ENCODE measurements around the gene DPEP2NB. TPM values are rescaled to one million over a fixed set of nuclear protein-coding genes. Genes with fewer than 3 reads are reported as not detected.
"Not testable (repeated sequence)": the region's sequence is repeated elsewhere in the genome, so short reads cannot be mapped to it uniquely, and the experiment has no call there.

DPEP2NB gene
- polyA plus RNA-seq, 3 donors: not detected

DNA sequence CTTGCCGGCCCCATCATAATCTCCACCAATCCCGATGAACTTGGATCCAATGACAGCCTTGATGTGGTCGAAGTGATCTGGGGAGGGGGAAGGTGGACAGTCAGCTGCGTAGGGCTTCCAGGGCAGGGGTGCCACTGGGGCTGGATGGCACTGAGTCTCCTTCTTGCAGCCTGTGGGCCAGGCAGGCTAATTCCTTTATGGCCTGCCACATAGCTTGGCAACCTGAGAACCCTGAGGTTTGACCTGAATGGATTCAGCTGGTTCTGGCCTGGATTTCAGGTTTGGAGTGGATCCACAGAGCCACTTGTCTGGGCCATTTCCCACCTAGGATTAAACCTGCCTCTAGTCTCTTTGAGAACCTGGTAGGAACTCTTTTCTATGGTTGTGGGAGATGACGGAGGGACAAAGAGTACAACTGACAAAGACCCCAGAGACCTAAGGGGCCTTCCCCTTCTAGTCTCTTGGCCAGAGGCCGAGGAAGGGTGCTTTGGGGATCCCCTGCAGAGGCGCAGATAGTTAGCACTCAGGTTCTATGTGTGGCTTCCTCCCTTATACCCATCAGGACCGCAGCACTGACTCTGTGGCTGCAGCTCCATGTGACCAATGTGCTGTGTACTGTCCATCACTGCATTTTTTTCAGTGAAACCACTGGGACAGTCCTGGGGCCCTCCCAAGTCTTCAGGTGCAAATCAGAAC lies 26.2 kb downstream of the DPEP2NB start:
- no peak for DNase-seq (ENCODE audit: extremely low read depth in 1 of 11, low read depth in 9 of 11, low spot score in 4 of 11)

DNA sequence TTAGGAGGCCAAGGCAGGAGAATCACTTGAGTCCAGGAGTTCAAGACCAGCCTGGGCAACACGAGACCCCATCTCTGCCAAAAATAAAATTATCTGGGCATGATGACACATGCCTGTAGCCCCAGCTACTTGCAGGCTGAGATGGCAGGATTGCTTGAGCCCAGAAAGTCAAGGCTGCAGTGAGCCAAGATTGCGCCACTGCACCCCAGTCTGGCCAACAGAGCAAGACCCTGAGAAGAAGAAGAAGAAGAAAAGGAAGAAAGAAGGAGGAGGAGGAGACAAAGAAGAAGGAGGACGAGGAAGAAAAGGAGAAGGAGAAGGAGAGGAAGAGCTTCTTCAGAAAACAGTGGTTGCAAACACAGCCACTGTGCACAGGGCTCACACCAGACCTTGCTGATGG lies 27.0 kb downstream of the DPEP2NB start:
- no peak for DNase-seq (ENCODE audit: extremely low read depth in 1 of 11, low read depth in 9 of 11, low spot score in 4 of 11)

DNA sequence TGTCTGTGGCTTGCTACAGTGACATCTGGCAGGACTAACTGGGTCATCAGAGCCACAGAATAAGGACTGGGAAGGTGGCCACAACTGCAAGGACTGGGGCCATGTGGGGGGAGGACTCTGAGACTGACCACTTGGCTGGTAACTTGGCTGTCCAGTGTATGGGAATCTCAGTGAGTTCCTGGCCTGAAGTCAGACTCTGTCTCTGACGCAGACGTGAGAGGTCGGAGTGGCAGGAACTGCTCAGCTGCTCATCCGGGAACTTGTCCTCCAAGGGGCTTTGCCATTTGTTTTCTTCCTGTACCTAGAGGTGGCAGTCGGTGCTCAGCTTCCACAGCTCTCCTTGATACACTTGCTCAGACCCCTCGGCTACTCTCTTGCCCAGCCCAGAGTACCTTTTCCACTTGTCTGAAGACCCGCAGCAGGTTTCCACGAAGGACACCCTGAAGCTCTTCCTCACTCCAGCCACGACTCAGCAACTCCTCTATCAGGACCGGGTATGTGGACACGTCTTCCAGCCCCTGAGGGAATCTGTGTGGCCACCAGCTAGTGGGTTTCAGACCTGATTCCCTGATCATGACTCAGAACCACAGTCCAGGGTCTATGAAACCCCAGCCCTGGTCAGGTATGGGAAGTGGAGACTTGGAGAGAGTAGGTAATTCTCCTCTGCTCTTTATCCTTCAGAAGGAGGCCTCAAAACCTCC lies 28.1 kb downstream of the DPEP2NB start:
- DNase-seq (ENCODE audit: extremely low read depth in 1 of 11, low read depth in 9 of 11, low spot score in 4 of 11): no peak

DNA sequence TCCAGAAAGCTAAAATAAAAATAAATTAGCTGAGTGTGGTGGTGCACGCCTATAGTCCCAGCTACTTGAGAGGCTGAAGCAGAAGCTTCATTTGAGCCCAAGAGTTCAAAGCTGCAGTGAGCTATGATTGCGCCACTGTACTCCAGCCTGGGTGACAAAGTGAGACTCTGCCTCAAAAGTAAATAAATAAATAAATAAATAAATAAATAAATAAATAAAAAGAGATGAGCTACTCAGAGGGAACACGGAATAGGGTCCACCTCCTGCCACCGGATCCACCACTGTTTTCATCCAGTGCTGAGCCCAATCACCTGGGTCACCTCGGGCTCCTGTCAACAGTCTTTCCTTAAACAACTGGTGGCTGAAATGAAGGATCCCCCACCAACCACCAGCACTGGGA lies 28.8 kb downstream of the DPEP2NB start:
- no peak for DNase-seq (ENCODE audit: extremely low read depth in 1 of 11, low read depth in 9 of 11, low spot score in 4 of 11)

DNA sequence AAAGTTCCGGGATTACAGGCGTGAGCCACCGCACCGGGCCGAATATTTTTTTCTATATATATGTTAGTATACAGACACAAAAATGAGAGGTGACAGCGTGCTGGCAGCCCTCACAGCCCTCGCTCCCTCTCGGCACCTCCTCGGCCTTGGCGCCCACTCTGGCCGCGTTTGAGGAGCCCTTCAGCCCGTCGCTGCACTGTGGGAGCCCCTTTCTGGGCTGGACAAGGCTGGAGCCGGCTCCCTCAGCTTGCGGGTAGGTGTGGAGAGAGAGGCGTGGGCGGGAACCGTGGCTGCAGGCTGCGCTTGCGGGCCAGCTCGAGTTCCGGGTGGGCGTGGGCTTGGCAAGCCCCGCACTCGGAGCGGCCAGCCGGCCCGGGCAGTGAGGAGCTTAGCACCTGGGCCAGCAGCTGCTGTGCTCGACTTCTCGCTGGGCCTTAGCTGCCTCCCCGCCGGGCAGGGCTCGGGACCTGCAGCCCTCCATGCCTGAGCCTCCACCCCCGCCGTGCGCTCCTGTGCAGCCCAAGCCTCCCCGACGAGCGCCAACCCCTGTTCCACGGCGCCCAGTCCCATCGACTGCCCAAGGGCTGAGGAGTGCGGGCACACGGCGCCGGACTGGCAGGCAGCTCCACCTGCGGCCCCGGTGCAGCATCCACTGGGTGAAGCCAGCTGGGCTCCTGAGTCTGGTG lies 33.6 kb downstream of the DPEP2NB start:
- no peak for DNase-seq (ENCODE audit: extremely low read depth in 1 of 11, low read depth in 9 of 11, low spot score in 4 of 11)

DNA sequence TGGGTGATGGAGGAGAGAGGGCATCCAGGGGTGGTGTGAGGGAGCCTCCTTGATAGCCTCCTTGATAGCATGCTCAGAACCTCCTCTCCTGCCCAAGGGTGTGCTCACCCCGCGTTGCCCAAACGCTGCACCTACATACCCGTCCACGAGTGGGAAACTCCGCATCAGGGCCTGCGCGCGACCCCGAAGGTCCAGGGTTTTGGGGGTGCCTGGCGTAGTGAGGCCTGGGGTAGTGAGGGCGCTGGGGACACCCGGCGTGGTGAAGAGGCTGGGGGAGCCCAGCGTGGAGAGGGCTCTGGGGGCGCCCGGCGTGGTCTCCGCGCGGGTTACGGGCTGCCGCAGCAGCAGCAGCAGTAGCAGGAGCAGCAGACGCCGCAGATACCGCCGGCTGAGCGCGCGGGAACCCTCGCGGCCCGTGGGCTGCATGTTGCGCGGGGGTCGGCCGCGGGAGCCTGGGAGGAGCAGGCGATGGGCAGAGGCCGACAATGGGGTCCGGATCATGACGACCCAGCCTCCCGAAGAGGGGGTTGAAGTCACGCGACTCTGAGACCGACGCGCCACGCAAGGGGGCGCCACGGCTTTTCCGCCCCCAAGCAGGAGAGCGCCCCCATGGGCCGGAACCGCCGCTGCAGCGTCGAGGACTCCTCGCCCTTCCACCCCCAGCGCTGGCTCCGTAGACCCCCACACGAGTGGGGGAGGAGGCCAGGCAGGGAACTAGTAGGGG lies 35.6 kb downstream of the DPEP2NB start, which contains the start of gene DPEP3:
Gene DPEP3, minus strand, starts transcription at position 545 of the 724 bp plus-strand sequence. Its CDS starts 119 bp downstream, at position 426.
- DNase-seq (ENCODE audit: extremely low read depth in 1 of 11, low read depth in 9 of 11, low spot score in 4 of 11): no peak

DNA sequence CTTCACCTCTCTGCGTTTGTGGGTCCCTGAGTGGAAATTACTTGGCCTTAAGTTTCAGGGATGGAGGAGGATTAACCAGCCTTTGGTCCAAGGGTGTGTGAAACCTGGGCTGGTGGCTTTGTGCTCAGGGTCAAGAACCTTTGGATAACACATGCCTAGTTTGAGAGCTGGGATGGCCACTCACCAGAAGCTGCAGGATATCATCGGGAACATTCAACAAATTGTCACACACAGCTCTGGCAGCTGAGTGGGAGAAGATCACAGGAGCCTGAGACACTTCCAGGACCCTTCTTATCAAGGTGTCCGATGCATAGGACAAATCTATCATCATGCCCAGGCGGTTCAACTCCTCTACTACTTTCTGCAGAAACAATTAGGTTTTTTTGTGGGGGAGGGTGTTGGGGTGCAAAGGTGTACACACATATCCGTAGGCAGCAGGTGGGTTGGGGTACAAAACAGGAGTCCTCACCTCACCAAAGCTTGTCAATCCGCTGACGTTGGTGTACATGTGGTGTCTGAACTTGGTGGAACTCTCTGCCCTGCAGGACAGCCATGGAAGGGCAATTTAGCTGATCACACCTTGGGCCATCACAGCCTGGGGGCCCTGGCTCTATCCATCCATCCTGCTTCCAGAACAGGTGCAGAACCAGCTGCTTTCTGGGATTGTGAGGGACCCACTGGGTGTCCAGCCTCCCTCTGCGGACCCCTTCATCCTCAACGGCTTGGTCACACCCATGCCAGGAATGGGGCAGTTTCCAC lies 38.1 kb downstream of the DPEP2NB start:
- DNase-seq (ENCODE audit: extremely low read depth in 1 of 11, low read depth in 9 of 11, low spot score in 4 of 11): no peak

DNA sequence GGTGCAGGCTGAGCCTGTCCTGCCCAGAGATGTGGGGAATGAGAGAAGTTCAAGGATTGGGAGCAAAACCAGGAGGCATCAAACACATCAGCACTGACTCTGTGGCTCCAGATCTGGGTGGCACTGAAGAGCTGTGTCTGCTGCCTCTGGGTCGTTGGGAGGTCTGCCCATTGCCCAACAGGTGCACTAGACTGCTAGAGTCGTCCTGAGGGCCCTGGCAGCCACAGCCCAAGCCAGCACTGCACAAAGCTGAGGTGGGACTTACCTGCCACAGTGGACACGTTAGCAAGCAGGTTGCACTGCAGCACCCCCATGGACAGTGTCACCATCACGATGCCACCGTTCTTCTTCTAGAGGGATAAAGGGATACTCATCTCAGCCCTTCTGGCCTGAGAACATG lies 38.7 kb downstream of the DPEP2NB start:
- DNase-seq (ENCODE audit: extremely low read depth in 1 of 11, low read depth in 9 of 11, low spot score in 4 of 11): no peak

DNA sequence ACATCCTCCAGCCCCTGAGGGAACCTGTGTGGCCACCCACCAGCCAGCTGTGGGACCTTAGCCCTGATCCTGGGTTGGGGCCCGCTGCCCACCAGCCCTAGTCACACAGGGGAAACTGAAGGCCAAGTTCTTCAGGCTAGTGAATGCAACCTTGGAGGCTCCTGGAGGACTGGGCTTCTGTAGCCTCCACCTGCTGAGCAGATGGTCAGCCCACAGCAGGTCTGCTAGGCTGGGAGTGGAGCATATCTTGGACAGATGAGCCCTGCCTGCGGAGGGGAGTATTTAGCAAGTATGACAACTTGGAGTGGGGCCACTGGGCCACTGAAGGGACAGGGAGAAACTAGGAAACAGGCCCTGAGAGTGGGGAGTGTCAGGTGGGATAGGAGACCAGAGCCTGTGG lies 39.5 kb downstream of the DPEP2NB start:
- no peak for DNase-seq (ENCODE audit: extremely low read depth in 1 of 11, low read depth in 9 of 11, low spot score in 4 of 11)

DNA sequence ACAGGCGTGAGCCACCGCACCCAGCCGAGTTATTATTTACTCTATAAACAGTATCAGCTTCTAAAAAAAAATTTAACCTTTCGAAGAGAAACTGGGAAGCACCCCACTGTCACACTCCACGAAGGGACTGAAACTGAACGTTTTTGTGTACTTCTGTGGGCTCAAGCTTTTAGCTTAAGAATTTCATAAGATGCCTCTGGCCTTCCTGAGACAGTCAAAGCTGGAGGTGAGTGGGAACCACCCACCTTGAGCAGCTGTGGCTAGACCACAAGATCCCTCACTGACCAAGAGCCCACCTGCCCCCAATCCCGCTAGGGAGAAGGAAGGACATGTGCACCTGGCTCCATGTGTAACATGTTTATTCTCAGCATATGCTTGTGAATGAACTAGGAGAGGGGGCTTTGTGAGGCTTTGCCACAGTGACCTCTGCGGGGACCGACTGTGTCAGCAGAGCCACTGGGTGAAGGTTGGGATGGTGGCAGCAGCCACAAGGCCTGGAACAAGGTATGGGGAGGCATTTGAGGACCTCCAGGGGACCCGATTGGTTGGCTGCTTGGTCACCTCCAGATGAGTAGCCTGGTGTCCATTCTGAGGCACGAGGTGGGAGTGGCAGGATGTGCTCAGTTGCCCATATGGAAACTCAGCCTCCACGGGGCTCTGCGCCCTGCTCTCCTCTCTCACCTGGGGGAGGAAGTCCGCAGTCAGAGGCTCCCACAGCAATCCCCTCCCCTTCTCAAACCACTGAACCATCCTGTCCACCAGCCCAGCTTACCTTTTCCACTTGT lies 40.2 kb downstream of the DPEP2NB start:
- no peak for DNase-seq (ENCODE audit: extremely low read depth in 1 of 11, low read depth in 9 of 11, low spot score in 4 of 11)

DNA sequence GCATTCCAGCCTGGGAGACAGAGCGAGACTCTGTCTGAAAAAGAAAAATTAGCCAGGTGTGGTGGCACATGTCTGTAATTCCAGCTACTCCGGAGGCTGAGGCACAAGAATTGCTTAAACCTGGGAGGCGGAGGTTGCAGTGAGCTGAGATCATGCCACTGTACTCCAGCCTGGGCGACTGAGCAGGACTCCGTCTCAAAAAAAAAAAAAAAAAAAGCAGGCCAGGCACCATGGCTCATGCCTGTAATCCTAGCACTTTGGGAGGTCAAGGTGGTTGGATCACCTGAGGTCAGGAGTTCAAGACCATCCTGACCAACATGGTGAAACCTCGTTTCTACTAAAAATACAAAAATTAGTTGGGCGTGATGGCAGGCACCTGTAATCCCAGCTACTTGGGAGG lies 43.4 kb downstream of the DPEP2NB start:
- not testable (repeated sequence) for DNase-seq (ENCODE audit: extremely low read depth in 1 of 11, low read depth in 9 of 11, low spot score in 4 of 11)

DNA sequence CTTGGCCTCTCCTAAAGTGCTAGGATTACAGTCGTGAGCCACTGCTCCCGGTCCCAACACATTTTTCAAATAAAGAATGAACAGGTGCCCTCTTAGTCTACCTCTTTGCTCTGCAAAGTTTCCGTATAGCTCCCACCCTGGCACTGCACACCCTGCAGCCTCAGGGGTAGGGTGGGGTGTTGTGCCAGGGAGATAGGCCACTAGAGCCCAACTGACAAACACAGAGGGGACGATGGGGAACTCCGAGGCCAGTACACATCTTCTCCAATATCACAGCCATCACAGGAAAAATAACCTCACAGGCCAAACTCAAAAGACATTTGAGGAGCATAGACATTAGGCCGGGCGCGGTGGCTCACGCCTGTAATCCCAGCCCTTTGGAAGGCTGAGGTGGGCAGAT lies 44.6 kb downstream of the DPEP2NB start:
- DNase-seq (ENCODE audit: extremely low read depth in 1 of 11, low read depth in 9 of 11, low spot score in 4 of 11): no peak

DNA sequence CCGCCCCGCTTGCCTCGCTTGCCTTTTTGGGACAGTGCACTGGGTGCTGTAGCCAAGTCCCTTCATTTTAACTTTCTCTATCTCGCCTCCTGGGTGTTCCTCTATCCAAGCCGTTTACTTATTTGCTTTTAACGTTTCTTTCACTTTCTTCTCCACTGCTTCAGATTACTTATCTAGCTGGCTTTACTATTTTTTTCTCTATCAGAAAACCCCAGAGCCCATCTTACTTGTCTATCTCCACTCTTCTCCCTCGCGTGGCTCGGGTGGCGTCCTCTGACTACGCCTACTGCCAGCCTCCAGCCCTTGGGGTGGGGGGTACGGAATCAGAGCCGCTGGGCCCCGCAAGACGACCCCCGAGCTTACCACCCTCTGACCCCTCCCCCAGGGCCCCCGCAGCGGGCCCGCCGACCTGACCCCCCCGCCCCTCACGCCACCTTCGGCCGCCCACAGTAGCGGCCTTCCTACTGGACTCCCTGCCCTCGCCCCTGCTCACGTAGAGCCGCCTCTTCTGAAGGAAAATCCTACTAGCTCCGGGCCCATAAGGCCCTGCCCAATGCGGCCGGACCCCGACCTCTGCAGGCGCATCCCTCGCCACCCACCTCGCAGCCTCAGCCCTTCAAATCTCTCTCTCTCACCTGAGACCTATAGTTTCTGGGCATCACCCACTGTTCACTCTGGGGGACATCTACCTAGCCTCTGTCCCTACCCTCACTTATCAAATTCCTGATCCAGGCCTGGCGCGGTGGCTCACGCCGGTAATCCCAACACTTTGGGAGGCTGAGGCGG lies 46.3 kb downstream of the DPEP2NB start:
- no peak for DNase-seq (ENCODE audit: extremely low read depth in 1 of 11, low read depth in 9 of 11, low spot score in 4 of 11)

DNA sequence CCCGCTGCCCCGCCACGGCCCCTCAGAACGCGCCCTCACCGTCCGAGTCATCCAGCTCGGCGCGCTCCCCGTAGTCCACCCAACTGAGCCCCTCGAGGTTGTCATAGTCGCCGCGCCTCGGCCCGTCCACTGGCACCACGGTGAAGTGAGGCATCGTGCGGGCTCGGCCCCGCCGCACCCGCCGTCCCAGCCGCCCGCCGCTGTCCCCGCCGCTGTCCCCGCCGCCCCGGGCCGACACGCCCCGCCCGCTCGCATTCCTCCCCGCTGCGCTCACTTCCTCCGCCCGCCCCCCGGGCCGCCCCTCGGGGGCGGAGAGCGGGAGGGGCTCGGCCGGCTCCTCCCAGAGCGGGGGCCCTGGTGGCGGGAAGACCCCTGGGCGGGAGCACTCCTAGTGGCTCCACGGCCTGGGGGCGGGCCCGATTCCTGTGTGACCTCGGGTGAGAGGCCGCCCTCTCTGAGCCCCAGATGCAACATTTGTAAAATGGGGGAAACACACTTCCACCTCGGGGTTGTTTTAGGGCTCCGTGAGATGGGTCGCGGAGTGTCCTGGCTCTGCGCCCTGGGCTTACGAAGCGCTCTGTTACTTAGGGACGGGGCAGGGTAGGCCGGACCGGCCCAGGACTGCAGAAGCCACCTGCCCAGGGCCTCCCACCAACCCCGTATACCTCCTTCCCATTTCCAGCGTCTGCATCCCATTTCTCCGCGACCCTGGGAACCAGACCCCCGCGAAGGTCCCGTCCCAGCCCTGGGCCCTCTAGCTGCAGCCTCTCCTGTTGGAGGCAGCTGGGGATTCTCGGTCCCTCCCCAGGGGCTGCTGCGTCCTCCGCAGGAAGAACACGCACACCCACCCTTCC lies 47.1 kb downstream of the DPEP2NB start, which contains the start of gene SLC12A4:
Gene SLC12A4, minus strand, starts transcription at position 238 of the 854 bp plus-strand sequence. Its CDS starts 84 bp downstream, at position 154.
- DNase-seq (ENCODE audit: extremely low read depth in 1 of 11, low read depth in 9 of 11, low spot score in 4 of 11): peak; percentile 51 to 90 (median 85)

DNA sequence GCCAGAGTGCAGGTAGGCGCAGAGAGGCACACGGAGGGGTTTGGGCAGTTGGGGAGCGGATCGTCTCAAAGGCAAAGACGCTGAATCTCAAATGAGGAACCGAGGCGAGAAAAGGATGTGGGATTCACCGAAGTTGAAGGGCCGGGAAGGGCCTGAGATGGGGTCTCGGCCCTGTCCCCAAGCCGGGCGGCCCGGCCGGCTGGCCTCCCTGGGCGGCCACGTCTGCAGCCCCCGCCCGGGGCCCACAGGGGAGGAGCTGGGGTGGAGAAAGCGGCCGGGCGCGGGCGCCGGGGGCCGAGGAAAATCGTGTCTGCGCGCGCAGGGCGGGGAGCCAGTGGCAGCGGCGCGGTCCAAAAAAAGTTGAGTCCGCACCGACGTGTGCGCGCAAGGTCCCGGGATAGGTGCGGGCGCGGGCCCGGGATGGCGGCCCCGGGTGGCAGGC lies 47.7 kb downstream of the DPEP2NB start:
- DNase-seq (ENCODE audit: extremely low read depth in 1 of 11, low read depth in 9 of 11, low spot score in 4 of 11): peak in 5 of 11 donors; percentile 3 to 39 (median 22)
